Measurements from ENCODE around the gene IGSF9.

GRCh38 chr1:159930216-159930615 is 15.2 kb downstream of the IGSF9 start:
- no peak for TF ChIP-seq CTCF (IDR thresholded peaks at IDR 0.05)
- TF ChIP-seq POLR2A (IDR thresholded peaks at IDR 0.05), result no peak

All from thyroid gland (tissue), 4 donors.